Measurements from ENCODE around the gene SREBF2.

The SREBF2 gene

GRCh38 chr22:41907436-41908401 lies 74.8 kb downstream of the SREBF2 start:
- Histone ChIP-seq H3K9me3 (ENCODE audit: low read depth, low read length) (no peaks in the 10 kb centered on the region), H3K9ac (ENCODE audit: insufficient read length) (no peak overlapping the region), H3K36me3 (ENCODE audit: insufficient read depth, low read length) (peaks cover 25% of the 10 kb centered on the region; the same call in 1 of the 2 replicates), H3K4me3 (no peak overlapping the region), H3K27ac (peak overlapping the region; percentile 36; the same call in 1 of the 2 replicates)
- no peak for DNase-seq (ENCODE audit: low read depth, low spot score)
- TF ChIP-seq POLR2AphosphoS5 (IDR thresholded peaks at IDR 0.05; ENCODE audit: borderline replicate concordance, low read depth, low read length) = no peak; the same call in 1 of the 2 replicates
- no peak for TF ChIP-seq EZH2 (IDR thresholded peaks at IDR 0.05)
- TF ChIP-seq FOXP2 (optimal IDR thresholded peaks at IDR 0.05; ENCODE audit: control extremely low read depth, extremely low read length, insufficient read depth) = no peak

GRCh38 chr22:41908411-41909309 lies 75.8 kb downstream of the SREBF2 start:
- Histone ChIP-seq H3K4me3 (no peak overlapping the region), H3K27ac (no peak overlapping the region), H3K9ac (ENCODE audit: insufficient read length) (no peak overlapping the region), H3K9me3 (ENCODE audit: low read depth, low read length) (no peaks in the 10 kb centered on the region), H3K36me3 (ENCODE audit: insufficient read depth, low read length) (peaks cover 15% of the 10 kb centered on the region; the same call in 1 of the 2 replicates)
- no peak for DNase-seq (ENCODE audit: low read depth, low spot score)
- TF ChIP-seq POLR2AphosphoS5 (IDR thresholded peaks at IDR 0.05; ENCODE audit: borderline replicate concordance, low read depth, low read length) (no peak), FOXP2 (optimal IDR thresholded peaks at IDR 0.05; ENCODE audit: control extremely low read depth, extremely low read length, insufficient read depth) (no peak), EZH2 (IDR thresholded peaks at IDR 0.05) (no peak)

DNA sequence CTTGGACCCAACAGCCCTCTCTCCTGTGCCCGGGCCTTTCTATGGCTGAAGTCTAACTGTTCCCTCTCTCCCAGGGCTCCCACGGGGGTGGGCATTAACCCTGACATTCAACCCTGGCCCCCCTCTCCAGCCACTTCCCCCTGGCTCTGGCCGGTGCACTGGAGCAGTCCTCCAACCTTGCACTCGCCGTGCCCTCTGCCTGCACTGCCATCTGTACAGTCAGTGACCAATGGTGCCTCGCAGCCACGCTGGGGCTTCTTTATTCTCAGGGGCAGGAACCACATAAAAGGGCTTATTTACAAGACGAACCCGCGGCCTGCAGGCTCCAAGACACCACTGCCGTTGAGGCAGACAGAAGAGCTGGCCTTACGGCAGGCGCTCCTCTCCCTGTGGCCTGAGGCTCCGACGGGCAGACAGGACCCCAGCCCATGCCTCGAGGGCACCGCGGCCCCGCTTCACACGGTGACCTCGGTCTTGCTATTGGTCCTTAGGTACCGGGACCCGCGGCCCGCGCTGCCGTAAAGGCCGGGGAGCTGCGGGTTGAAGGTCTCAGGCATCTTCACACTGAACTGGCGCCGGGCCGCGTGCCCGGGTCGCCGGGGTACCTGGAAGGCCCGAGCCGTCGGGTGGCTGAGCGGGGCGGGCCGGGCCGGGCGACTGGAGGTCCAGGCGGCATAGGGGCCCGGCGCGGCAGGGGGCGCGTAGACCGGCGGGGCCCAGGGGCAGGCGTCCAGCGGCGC lies 76.6 kb downstream of the SREBF2 start:
- Histone ChIP-seq H3K36me3 (ENCODE audit: insufficient read depth, low read length) (peaks cover 11% of the 10 kb centered on the region; the same call in 1 of the 2 replicates), H3K9me3 (ENCODE audit: low read depth, low read length) (no peaks in the 10 kb centered on the region), H3K4me3 (no peak overlapping the region), H3K9ac (ENCODE audit: insufficient read length) (no peak overlapping the region), H3K27ac (no peak overlapping the region)
- no peak for DNase-seq (ENCODE audit: low read depth, low spot score)
- TF ChIP-seq POLR2AphosphoS5 (IDR thresholded peaks at IDR 0.05; ENCODE audit: borderline replicate concordance, low read depth, low read length) (no peak), EZH2 (IDR thresholded peaks at IDR 0.05) (no peak), FOXP2 (optimal IDR thresholded peaks at IDR 0.05; ENCODE audit: control extremely low read depth, extremely low read length, insufficient read depth) (no peak)

DNA sequence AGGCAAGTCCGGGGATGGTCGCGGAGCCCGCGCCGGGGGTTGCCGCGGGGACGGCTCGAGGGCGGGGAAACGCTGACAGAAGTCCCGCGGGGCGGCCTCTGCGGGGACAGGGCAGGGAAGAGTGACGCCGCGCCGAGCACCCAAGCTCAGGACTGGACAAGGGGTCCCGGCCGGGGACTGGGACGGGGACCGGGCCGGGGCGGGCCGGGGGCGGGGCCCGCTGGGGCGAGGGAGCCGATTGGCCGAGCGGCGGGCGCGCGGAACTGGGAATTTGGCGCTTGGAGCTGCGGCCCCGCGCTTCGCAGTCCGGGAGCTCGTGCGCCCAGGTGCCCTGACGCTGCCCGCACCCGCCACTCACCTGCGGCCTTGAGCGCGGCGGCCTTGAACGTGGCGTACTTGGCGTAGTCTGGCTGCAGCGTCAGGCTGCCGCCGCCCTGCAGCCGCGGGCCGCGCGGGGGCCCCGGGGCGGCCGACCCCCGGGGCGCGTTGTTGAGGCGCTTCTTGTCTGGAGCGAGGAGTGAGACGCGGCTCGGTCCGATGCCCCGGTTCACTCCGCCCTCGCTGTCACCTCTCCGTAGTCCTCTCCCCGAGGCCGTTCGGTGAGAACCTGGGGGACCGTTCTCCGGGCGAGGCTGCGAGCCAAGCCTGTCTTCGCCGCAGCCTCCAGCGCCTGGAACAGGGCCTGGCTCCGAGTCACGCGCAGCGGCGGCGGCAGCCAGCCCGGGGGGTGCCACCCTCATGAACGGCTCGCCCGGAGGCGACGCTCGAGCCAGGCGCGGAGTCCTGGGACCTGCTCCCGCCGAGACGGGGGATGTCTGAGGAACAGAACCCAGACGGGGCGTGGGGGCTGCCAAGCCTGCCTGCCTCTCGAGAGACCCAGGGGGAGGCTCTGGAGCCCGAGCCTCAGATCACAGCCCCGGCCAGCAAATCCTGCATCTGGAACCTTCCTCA lies 77.4 kb downstream of the SREBF2 start:
- Histone ChIP-seq H3K9ac (ENCODE audit: insufficient read length) (no peak overlapping the region), H3K4me3 (peak overlapping the region; percentile 73), H3K36me3 (ENCODE audit: insufficient read depth, low read length) (peaks cover 2% of the 10 kb centered on the region; the same call in 1 of the 2 replicates), H3K27ac (no peak overlapping the region), H3K9me3 (ENCODE audit: low read depth, low read length) (no peaks in the 10 kb centered on the region)
- no peak for TF ChIP-seq EZH2 (IDR thresholded peaks at IDR 0.05)
- TF ChIP-seq POLR2AphosphoS5 (IDR thresholded peaks at IDR 0.05; ENCODE audit: borderline replicate concordance, low read depth, low read length) = no peak
- TF ChIP-seq FOXP2 (optimal IDR thresholded peaks at IDR 0.05; ENCODE audit: control extremely low read depth, extremely low read length, insufficient read depth) = no peak
- DNase-seq (ENCODE audit: low read depth, low spot score) = no peak

DNA sequence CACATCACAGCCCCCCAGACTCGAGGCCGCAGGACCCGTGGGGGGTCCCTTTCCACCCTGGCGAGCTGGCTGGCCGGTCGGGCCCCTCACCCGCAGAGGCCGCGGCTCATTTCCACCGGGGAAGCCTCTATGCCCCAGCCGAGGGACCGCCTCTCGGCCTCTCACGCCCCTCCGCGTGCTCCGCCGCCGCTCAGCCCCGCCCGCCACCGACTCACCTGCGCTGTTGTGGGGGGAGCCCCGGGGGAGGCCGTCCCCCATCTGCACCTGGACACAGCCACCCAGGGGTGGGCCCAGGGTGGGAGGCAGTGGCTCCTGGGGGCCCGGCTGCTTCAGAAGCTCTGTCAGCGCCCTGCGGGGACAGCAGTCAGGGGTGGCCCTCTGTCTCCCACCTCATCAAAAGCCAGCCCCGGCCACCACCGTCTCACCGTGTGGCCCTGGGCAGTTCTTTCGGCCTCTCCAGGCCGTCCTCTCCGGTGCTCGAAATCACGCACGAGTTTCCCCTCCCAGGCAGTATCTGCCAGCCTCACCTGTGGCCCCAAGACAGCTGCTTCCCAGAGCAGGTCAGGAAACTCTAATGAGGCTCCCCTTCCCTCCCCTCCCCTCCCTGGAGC lies 78.2 kb downstream of the SREBF2 start:
- no peak for TF ChIP-seq POLR2AphosphoS5 (IDR thresholded peaks at IDR 0.05; ENCODE audit: borderline replicate concordance, low read depth, low read length)
- no peak for TF ChIP-seq FOXP2 (optimal IDR thresholded peaks at IDR 0.05; ENCODE audit: control extremely low read depth, extremely low read length, insufficient read depth)
- TF ChIP-seq EZH2 (IDR thresholded peaks at IDR 0.05) = no peak
- no peaks in the 10 kb centered on the region for H3K9me3 ChIP-seq (ENCODE audit: low read depth, low read length)
- no peak overlapping the region for H3K27ac ChIP-seq
- H3K36me3 ChIP-seq (ENCODE audit: insufficient read depth, low read length) = no peaks in the 10 kb centered on the region
- no peak for DNase-seq (ENCODE audit: low read depth, low spot score)
- H3K9ac ChIP-seq (ENCODE audit: insufficient read length) = no peak overlapping the region
- peak overlapping the region; percentile 73 for H3K4me3 ChIP-seq

GRCh38 chr22:41912338-41913039 lies 79.6 kb downstream of the SREBF2 start:
- TF ChIP-seq POLR2AphosphoS5 (IDR thresholded peaks at IDR 0.05; ENCODE audit: borderline replicate concordance, low read depth, low read length) (no peak), EZH2 (IDR thresholded peaks at IDR 0.05) (no peak), FOXP2 (optimal IDR thresholded peaks at IDR 0.05; ENCODE audit: control extremely low read depth, extremely low read length, insufficient read depth) (no peak)
- Histone ChIP-seq H3K9me3 (ENCODE audit: low read depth, low read length) (no peaks in the 10 kb centered on the region), H3K4me3 (no peak overlapping the region), H3K27ac (no peak overlapping the region), H3K36me3 (ENCODE audit: insufficient read depth, low read length) (no peaks in the 10 kb centered on the region), H3K9ac (ENCODE audit: insufficient read length) (no peak overlapping the region)
- no peak for DNase-seq (ENCODE audit: low read depth, low spot score)

All from SK-N-MC (cell line).